Heart left ventricle (tissue), 16 donors: ENCODE results near the gene C1QA. TPM values are rescaled to one million over a fixed set of nuclear protein-coding genes. Genes with fewer than 3 reads are reported as not detected.

Experiments used
- ATAC-seq, 4 donors: fragments of 200-7000 bp; cut with Tn5 transposase; one replicate each; pipeline ENCODE4 v1.9.1; 2020 to 2022; ENCODE audit warnings: moderate library complexity in 4 of 4, mild to moderate bottlenecking in 3 of 4, moderate number of reproducible peaks in 1 of 4
- DNase-seq, 5 donors: peaks; one replicate each; pipeline ENCODE4 v3.0.0-alpha.2; 2020
- H3K27ac ChIP-seq, 12 donors: fragments of 200-600 bp; sonication (generic) in 4 of 12; one replicate each; pipeline versions ENCODE4 v1.5.0 to v1.8.0; 2016 to 2022; ENCODE audit warnings: mild to moderate bottlenecking in 2 of 12
- H3K27me3 ChIP-seq, 9 donors: fragments of 200-600 bp; sonication (generic) in 2 of 9; one replicate each; pipeline versions ENCODE4 v1.5.1 to v1.8.0; 2016 to 2022; ENCODE audit warnings: mild to moderate bottlenecking in 3 of 9
- H3K36me3 ChIP-seq, 9 donors: fragments of 200-600 bp; sonication (generic) in 2 of 9; one replicate each; pipeline versions ENCODE4 v1.5.0 to v1.8.0; 2018 to 2022; ENCODE audit warnings: mild to moderate bottlenecking in 2 of 9
- H3K4me1 ChIP-seq, 12 donors: fragments of 200-600 bp; sonication (generic) in 4 of 12; one replicate each; pipeline versions ENCODE4 v1.5.0 to v1.8.0; 2016 to 2022; ENCODE audit warnings: mild to moderate bottlenecking in 3 of 12
- H3K4me3 ChIP-seq, 12 donors: fragments of 200-600 bp; sonication (generic) in 4 of 12; one replicate each; pipeline versions ENCODE4 v1.5.0 to v1.8.0; 2017 to 2022; ENCODE audit warnings: mild to moderate bottlenecking in 9 of 12, moderate library complexity in 4 of 12
- H3K9me3 ChIP-seq, 12 donors: fragments of 200-600 bp; sonication (generic) in 4 of 12; one replicate each; pipeline versions ENCODE4 v1.5.0 to v1.8.0; 2016 to 2022; ENCODE audit warnings: mild to moderate bottlenecking in 1 of 12
- CTCF ChIP-seq, 12 donors: fragments of 200-600 bp; sonication (generic) in 4 of 12; IDR thresholded peaks; one replicate each; pipeline versions ENCODE4 v1.5.0 to v1.8.0; 2018 to 2022; ENCODE audit warnings: antibody characterized with exemption in 12 of 12, mild to moderate bottlenecking in 5 of 12
- POLR2A ChIP-seq, 2 donors: fragments of 450-650 bp; IDR thresholded peaks; one replicate each; pipeline ENCODE4 v1.6.1; 2017; ENCODE audit warnings: antibody characterized with exemption in 2 of 2, mild to moderate bottlenecking in 2 of 2, moderate library complexity in 2 of 2
- WGBS, 4 donors: extraction: QIAGEN DNeasy Blood & Tissue Kit in 2 of 4; methylation state at CpG; one replicate each; pipeline versions ENCODE4 v1.1.5 to v1.1.7; 2013 to 2018; 5-methylcytosine and 5-hydroxymethylcytosine counted together
- intact Hi-C, 10 donors: fragments of 100-400 bp; cut with DNase I; formaldehyde crosslinking; loops; one replicate each; pipeline versions ENCODE4 v1.11.1 to v1.14.2; 2022
- polyA plus RNA-seq, 2 donors: library from polyadenylated mRNA; stranded (reverse); fragments of 200-250 nt; gene quantifications; one replicate each; pipeline ENCODE4 v1.2.3, GENCODE V29; 2013
- total RNA-seq, 9 donors: library from RNA; depleted of rRNA in 2 of 9; stranded (reverse); fragments of >200 nt in 2 of 9; fragmentation: NEBNext Ultra II Directional in 3 of 9; extraction: Animal tissue kit (Norgen Biotek cat#: 25700) in 3 of 9; gene quantifications; one replicate each; pipeline versions ENCODE4 v1.1.0 to v1.2.4, GENCODE V29; 2016 to 2023
- donor health status: ischemic (EF 13 %, LVEDD 7.1; RV severe dilation, severe dysfunction).
- donor health status: healthy with polysubstance abuse.
- donor health status: DM: no; HTN: yes; CAD: no.
- donor health status: DM: no; HTN: no; CAD: no.
- donor health status: ischemic (EF 25% LVEDD 6.9; RV normal size, moderate dysfunction).
- donor health status: ischemic (EF 25% LVEDD 5.7; RV mildly dilated, moderate dysfunction).
- donor health status: healthy.
- donor health status: DM: yes; HTN: yes; CAD: no.
- donor health status: ischemic (EF 35%, LVEDD 5.7; RV mildly dilated, moderate dysfunction).
- donor health status: nonischemic (EF 11% LVEDD 7.7; RV severe dilation, severe dysfunction).
- donor health status: DM: yes; HTN: yes; CAD: no.
- donor health status: PGD.
- donor health status: ischemic (EF 29% LVEDD 5.4; RV normal size, mild dysfunction).
- donor health status: nonischemic (EF 23%, LVEDD 6.1; RV moderate dilation, normal function).

Gene C1QA
- total and polyA plus RNA-seq, 11 donors = 24.8 to 675 (median 46.6) TPM

- no peak overlapping the region for H3K27ac ChIP-seq
- intact Hi-C loops = no loop called here
- H3K27me3 ChIP-seq = peaks cover 0 to 57% (median 24%) of the 10 kb centered on the region in 9 donors
- TF ChIP-seq CTCF (IDR thresholded peaks at IDR 0.05) (no peak), POLR2A (IDR thresholded peaks at IDR 0.05) (no peak)
- H3K9me3 ChIP-seq = no peaks in the 10 kb centered on the region
- DNase-seq (no peak), ATAC-seq (no peak)
- WGBS, 4 donors = 6 to 8% (median 7%) methylated on average over 10 of the region's 10 CpGs
- no peaks in the 10 kb centered on the region for H3K36me3 ChIP-seq
- H3K4me3 ChIP-seq = no peak overlapping the region
- no peaks in the 10 kb centered on the region for H3K4me1 ChIP-seq
These were observed 29.3 kb upstream of the C1QA start for GRCh38 chr1:22607154-22607553.

GRCh38 chr1:22608361-22608760 is 28.1 kb upstream of the C1QA start:
- ATAC-seq (no peak), DNase-seq (no peak)
- WGBS, 4 donors = 48 to 62% (median 56%) methylated on average over 3 of the region's 3 CpGs
- Histone ChIP-seq H3K36me3 (no peaks in the 10 kb centered on the region), H3K4me3 (no peak overlapping the region), H3K27ac (no peak overlapping the region), H3K27me3 (peaks cover 0 to 50% (median 24%) of the 10 kb centered on the region in 9 donors), H3K9me3 (no peaks in the 10 kb centered on the region), H3K4me1 (no peaks in the 10 kb centered on the region)
- no peak for TF ChIP-seq CTCF (IDR thresholded peaks at IDR 0.05)
- TF ChIP-seq POLR2A (IDR thresholded peaks at IDR 0.05) = no peak
- intact Hi-C loops = no loop called here

- TF ChIP-seq CTCF (IDR thresholded peaks at IDR 0.05) = no peak
- TF ChIP-seq POLR2A (IDR thresholded peaks at IDR 0.05) = no peak
- ATAC-seq = no peak
- no peaks in the 10 kb centered on the region for H3K36me3 ChIP-seq
- H3K4me1 ChIP-seq = no peaks in the 10 kb centered on the region
- H3K27me3 ChIP-seq = peaks cover 0 to 50% (median 15%) of the 10 kb centered on the region in 9 donors
- no peak for DNase-seq
- intact Hi-C loops = no loop called here
- no peak overlapping the region for H3K4me3 ChIP-seq
- H3K27ac ChIP-seq = no peak overlapping the region
- H3K9me3 ChIP-seq = no peaks in the 10 kb centered on the region
- WGBS, 4 donors = 13 to 20% (median 17%) methylated on average over 6 of the region's 6 CpGs
These were observed 27.1 kb upstream of the C1QA start for GRCh38 chr1:22609291-22609690.

- Histone ChIP-seq H3K27ac (no peak overlapping the region), H3K4me3 (no peak overlapping the region), H3K4me1 (no peaks in the 10 kb centered on the region), H3K9me3 (no peaks in the 10 kb centered on the region), H3K27me3 (peaks cover 0 to 59% (median 15%) of the 10 kb centered on the region in 9 donors), H3K36me3 (no peaks in the 10 kb centered on the region)
- DNase-seq = peak in 4 of 5 donors; percentile 19 to 60 (median 52)
- intact Hi-C loops = no loop called here
- WGBS, 4 donors = 6 to 29% (median 20%) methylated on average over 6 to 7 of the region's 7 CpGs
- peak in 2 of 4 donors; percentile 45 to 59 for ATAC-seq
- no peak for TF ChIP-seq POLR2A (IDR thresholded peaks at IDR 0.05)
- TF ChIP-seq CTCF (IDR thresholded peaks at IDR 0.05) = no peak
These were observed 24.9 kb upstream of the C1QA start for GRCh38 chr1:22611530-22611947.
